ENCODE data around the gene ST3GAL3.
A peak's percentile ranks its signal among the peaks of the same experiment; 100 is the strongest.

Gene ST3GAL3

GRCh38 chr1:43931711-43932660, 224.7 kb downstream of the ST3GAL3 start:
- Histone ChIP-seq H3K4me3 (ENCODE audit: low read depth in 1 of 2, low read length in 2 of 2) (no peak overlapping the region), H3K36me3 (ENCODE audit: control insufficient read depth in 1 of 2, insufficient read depth in 2 of 2, low read length in 2 of 2) (peaks cover 3 to 7% of the 10 kb centered on the region in 2 donors), H3K9me3 (ENCODE audit: control insufficient read depth in 1 of 2, low read length in 2 of 2) (no peaks in the 10 kb centered on the region), H3K27me3 (ENCODE audit: low read depth, low read length) (peaks cover 8% of the 10 kb centered on the region), H3K27ac (ENCODE audit: low read length) (no peak overlapping the region), H3K4me1 (ENCODE audit: control insufficient read depth in 1 of 2, insufficient read depth in 2 of 2, low read length in 2 of 2) (peaks cover 4 to 39% of the 10 kb centered on the region in 2 donors)

DNA sequence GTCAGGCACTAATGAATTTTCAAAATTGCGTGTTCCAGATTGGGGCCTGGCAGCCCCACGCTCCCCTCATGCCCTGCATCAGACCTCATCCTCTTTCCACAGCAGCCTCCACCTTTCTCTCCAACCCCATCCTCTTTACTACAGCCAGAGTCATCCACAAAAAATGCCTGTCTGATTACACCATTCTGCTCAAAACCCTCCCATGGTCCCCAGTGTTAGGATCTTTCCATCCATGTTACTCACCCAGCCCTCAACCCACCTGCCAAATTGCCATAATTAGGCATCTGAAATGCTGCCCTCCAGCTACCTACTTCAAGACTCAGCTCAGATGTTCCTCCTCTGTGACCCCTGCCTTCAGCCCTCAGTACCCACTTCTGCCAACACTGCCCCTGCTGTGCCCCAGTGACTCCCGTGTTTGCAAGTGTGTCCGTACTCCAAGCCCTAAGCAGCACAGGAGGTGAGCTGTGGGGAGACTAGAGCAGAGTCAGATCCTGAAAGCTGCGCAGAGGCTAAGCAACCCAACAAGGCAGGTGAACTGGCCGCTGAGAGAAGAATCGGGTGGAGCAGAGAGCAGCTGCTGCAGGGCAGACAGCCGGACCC, 225.6 kb downstream of the ST3GAL3 start:
- Histone ChIP-seq H3K36me3 (ENCODE audit: control insufficient read depth in 1 of 2, insufficient read depth in 2 of 2, low read length in 2 of 2) (peaks cover 3 to 7% of the 10 kb centered on the region in 2 donors), H3K4me3 (ENCODE audit: low read depth in 1 of 2, low read length in 2 of 2) (peak overlapping the region; percentile 42 to 59), H3K4me1 (ENCODE audit: control insufficient read depth in 1 of 2, insufficient read depth in 2 of 2, low read length in 2 of 2) (peaks cover 4 to 39% of the 10 kb centered on the region in 2 donors), H3K9me3 (ENCODE audit: control insufficient read depth in 1 of 2, low read length in 2 of 2) (no peaks in the 10 kb centered on the region), H3K27ac (ENCODE audit: low read length) (no peak overlapping the region), H3K27me3 (ENCODE audit: low read depth, low read length) (peaks cover 8% of the 10 kb centered on the region)

DNA sequence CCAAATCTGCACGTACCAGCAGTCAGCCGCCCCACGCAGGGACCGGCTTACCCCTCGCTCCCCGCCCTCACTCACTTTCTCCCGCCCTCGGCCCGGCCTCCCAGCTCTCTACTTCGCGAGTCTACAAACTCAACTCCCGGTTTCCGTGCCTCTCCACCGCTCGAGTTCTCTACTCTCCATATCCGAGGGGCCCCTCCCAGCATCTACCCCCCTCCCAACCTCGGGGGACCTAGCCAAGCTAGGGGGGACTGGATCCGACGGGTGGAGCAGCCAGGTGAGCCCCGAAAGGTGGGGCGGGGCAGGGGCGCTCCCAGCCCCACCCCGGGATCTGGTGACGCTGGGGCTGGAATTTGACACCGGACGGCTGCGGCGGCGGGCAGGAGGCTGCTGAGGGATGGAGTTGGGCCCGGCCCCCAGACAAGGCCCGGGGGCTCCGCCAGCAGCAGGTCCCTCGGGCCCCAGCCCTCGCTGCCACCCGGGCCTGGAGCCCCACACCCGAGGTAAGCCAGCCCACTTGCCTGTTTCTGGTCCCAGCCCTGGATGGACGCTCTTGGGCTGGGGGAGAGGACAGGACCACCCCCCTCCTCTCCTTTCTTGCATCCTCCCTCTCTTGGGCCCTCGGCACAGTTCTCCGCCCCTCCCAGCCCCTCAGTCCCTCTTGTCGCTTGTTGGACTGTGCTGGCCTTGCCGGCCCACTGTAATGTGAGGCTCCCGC, 226.2 kb downstream of the ST3GAL3 start, which contains the start of gene ARTN:
Gene ARTN, plus strand, starts transcription at position 416 of the 715 bp plus-strand sequence. CDS start 1,856 bp downstream, outside the sequence.
- Histone ChIP-seq H3K27ac (ENCODE audit: low read length) (no peak within 1 kb of the TSS), H3K4me3 (ENCODE audit: low read depth in 1 of 2, low read length in 2 of 2) (peak within 1 kb of the TSS; percentile 42 to 59)

DNA sequence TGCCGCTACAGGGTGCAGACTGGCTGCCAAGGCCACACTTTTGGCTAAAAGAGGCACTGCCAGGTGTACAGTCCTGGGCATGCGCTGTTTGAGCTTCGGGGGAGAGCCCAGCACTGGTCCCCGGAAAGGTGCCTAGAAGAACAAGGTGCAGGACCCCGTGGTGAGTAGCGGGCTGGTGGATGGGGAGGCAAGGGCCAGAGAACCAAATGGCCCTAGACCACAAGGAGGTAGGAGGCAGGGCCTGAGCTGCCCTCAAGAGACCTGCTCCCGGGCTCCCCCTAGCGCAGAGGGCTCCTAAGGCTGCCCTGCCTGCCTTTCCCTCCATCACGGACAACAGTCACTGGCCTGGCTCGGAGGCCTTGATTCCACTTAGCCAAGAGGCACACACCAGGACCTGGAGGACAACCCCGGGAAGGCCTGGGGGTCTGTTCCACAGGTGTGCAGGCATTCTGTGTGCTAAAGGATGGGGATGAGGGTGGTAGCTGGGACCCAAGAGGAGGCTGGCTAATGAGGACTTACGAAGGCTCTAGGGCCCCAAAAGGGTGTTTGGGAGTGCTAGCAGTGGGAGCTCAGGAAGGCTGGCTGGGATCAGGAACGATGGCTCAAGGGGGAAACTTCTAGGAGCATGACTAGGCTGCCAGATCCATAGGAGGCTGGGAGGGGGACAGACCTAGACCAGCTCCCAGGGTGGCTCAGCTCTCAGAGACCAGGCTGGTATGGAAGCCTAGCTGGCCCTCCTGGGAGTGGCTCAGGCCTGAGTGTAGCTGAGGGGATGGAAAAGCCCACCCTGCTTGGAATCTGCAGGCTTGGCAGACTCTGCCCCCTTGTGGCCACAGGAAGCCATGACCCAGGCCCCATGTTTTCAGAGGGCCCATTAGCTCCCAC, 227.0 kb downstream of the ST3GAL3 start:
- H3K4me1 ChIP-seq (ENCODE audit: control insufficient read depth in 1 of 2, insufficient read depth in 2 of 2, low read length in 2 of 2), result peaks cover 4 to 39% of the 10 kb centered on the region in 2 donors
- H3K4me3 ChIP-seq (ENCODE audit: low read depth in 1 of 2, low read length in 2 of 2), result peak overlapping the region; percentile 23 to 59
- no peaks in the 10 kb centered on the region for H3K9me3 ChIP-seq (ENCODE audit: control insufficient read depth in 1 of 2, low read length in 2 of 2)
- H3K36me3 ChIP-seq (ENCODE audit: control insufficient read depth in 1 of 2, insufficient read depth in 2 of 2, low read length in 2 of 2), result peaks cover 3 to 7% of the 10 kb centered on the region in 2 donors
- H3K27ac ChIP-seq (ENCODE audit: low read length), result no peak overlapping the region
- H3K27me3 ChIP-seq (ENCODE audit: low read depth, low read length), result peaks cover 8% of the 10 kb centered on the region

More for the DNA sequence above, 226.2 kb downstream of the ST3GAL3 start, which contains the start of gene ARTN:
- peaks cover 4 to 39% of the 10 kb centered on the region in 2 donors for H3K4me1 ChIP-seq (ENCODE audit: control insufficient read depth in 1 of 2, insufficient read depth in 2 of 2, low read length in 2 of 2)
- peaks cover 8% of the 10 kb centered on the region for H3K27me3 ChIP-seq (ENCODE audit: low read depth, low read length)
- no peaks in the 10 kb centered on the region for H3K9me3 ChIP-seq (ENCODE audit: control insufficient read depth in 1 of 2, low read length in 2 of 2)
- H3K36me3 ChIP-seq (ENCODE audit: control insufficient read depth in 1 of 2, insufficient read depth in 2 of 2, low read length in 2 of 2), result peaks cover 3 to 7% of the 10 kb centered on the region in 2 donors

- peaks cover 4 to 39% of the 10 kb centered on the region in 2 donors for H3K4me1 ChIP-seq (ENCODE audit: control insufficient read depth in 1 of 2, insufficient read depth in 2 of 2, low read length in 2 of 2)
Measured at GRCh38 chr1:43934986-43935324, 227.6 kb downstream of the ST3GAL3 start.

GRCh38 chr1:43935711-43936427, 228.5 kb downstream of the ST3GAL3 start:
- Histone ChIP-seq H3K9me3 (ENCODE audit: control insufficient read depth in 1 of 2, low read length in 2 of 2) (no peaks in the 10 kb centered on the region), H3K4me3 (ENCODE audit: low read depth in 1 of 2, low read length in 2 of 2) (peak overlapping the region in 1 of 2 donors; percentile 58), H3K4me1 (ENCODE audit: control insufficient read depth in 1 of 2, insufficient read depth in 2 of 2, low read length in 2 of 2) (peaks cover 4 to 39% of the 10 kb centered on the region in 2 donors), H3K27me3 (ENCODE audit: low read depth, low read length) (peaks cover 8% of the 10 kb centered on the region), H3K27ac (ENCODE audit: low read length) (no peak overlapping the region), H3K36me3 (ENCODE audit: control insufficient read depth in 1 of 2, insufficient read depth in 2 of 2, low read length in 2 of 2) (no peaks in the 10 kb centered on the region)

More at GRCh38 chr1:43934986-43935324, 227.6 kb downstream of the ST3GAL3 start:
- Histone ChIP-seq H3K27me3 (ENCODE audit: low read depth, low read length) (peaks cover 8% of the 10 kb centered on the region), H3K27ac (ENCODE audit: low read length) (no peak overlapping the region), H3K9me3 (ENCODE audit: control insufficient read depth in 1 of 2, low read length in 2 of 2) (no peaks in the 10 kb centered on the region), H3K36me3 (ENCODE audit: control insufficient read depth in 1 of 2, insufficient read depth in 2 of 2, low read length in 2 of 2) (peaks cover 1 to 4% of the 10 kb centered on the region in 2 donors), H3K4me3 (ENCODE audit: low read depth in 1 of 2, low read length in 2 of 2) (no peak overlapping the region)

DNA sequence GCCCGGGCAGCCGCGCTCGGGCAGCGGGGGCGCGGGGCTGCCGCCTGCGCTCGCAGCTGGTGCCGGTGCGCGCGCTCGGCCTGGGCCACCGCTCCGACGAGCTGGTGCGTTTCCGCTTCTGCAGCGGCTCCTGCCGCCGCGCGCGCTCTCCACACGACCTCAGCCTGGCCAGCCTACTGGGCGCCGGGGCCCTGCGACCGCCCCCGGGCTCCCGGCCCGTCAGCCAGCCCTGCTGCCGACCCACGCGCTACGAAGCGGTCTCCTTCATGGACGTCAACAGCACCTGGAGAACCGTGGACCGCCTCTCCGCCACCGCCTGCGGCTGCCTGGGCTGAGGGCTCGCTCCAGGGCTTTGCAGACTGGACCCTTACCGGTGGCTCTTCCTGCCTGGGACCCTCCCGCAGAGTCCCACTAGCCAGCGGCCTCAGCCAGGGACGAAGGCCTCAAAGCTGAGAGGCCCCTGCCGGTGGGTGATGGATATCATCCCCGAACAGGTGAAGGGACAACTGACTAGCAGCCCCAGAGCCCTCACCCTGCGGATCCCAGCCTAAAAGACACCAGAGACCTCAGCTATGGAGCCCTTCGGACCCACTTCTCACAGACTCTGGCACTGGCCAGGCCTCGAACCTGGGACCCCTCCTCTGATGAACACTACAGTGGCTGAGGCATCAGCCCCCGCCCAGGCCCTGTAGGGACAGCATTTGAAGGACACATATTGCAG, 229.3 kb downstream of the ST3GAL3 start:
- Histone ChIP-seq H3K4me1 (ENCODE audit: control insufficient read depth in 1 of 2, insufficient read depth in 2 of 2, low read length in 2 of 2) (peaks cover 4 to 39% of the 10 kb centered on the region in 2 donors), H3K27ac (ENCODE audit: low read length) (no peak overlapping the region), H3K27me3 (ENCODE audit: low read depth, low read length) (peaks cover 8% of the 10 kb centered on the region), H3K9me3 (ENCODE audit: control insufficient read depth in 1 of 2, low read length in 2 of 2) (no peaks in the 10 kb centered on the region), H3K36me3 (ENCODE audit: control insufficient read depth in 1 of 2, insufficient read depth in 2 of 2, low read length in 2 of 2) (no peaks in the 10 kb centered on the region), H3K4me3 (ENCODE audit: low read depth in 1 of 2, low read length in 2 of 2) (peak overlapping the region; percentile 11 to 58)

DNA sequence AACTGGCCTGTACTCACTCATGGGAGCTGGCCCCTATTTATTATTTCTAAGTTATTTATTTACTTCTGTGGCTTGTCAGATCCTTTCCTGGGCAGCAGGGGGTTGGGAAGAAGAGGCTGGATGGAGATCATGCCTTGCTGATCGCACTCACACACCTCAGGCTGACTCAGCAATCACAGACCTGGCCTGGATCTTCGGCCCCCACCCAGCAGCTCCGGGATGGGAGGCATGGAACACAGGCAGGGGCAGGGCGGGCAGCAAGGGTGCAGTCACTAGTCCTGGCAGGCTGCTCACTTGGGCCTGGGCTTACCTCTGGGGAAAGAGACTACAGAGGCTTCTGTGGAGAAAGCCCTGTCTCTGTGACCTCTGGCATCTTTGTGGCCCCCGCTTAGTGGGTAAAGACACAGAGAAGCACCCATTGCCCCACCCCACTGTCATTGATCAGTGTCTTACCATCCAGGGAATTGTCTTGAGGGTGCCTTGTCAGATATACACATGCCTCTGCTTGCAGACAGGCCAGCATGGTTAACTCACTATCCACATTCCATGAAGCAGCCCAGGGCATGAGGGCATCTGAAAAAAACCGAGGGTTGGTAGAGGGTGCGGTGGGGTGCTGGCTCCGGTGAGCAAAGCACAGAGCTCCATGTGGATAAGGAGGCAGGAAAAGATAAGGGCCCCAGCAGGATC, 230.0 kb downstream of the ST3GAL3 start:
- H3K4me1 ChIP-seq (ENCODE audit: control insufficient read depth in 1 of 2, insufficient read depth in 2 of 2, low read length in 2 of 2), result peaks cover 4 to 39% of the 10 kb centered on the region in 2 donors
- no peaks in the 10 kb centered on the region for H3K36me3 ChIP-seq (ENCODE audit: control insufficient read depth in 1 of 2, insufficient read depth in 2 of 2, low read length in 2 of 2)
- H3K9me3 ChIP-seq (ENCODE audit: control insufficient read depth in 1 of 2, low read length in 2 of 2), result no peaks in the 10 kb centered on the region
- H3K27me3 ChIP-seq (ENCODE audit: low read depth, low read length), result peaks cover 8% of the 10 kb centered on the region
- no peak overlapping the region for H3K4me3 ChIP-seq (ENCODE audit: low read depth in 1 of 2, low read length in 2 of 2)
- H3K27ac ChIP-seq (ENCODE audit: low read length), result no peak overlapping the region

- no peak overlapping the region for H3K4me3 ChIP-seq (ENCODE audit: low read depth in 1 of 2, low read length in 2 of 2)
- no peaks in the 10 kb centered on the region for H3K9me3 ChIP-seq (ENCODE audit: control insufficient read depth in 1 of 2, low read length in 2 of 2)
- peaks cover 2% of the 10 kb centered on the region for H3K27me3 ChIP-seq (ENCODE audit: low read depth, low read length)
- H3K27ac ChIP-seq (ENCODE audit: low read length), result no peak overlapping the region
- H3K4me1 ChIP-seq (ENCODE audit: control insufficient read depth in 1 of 2, insufficient read depth in 2 of 2, low read length in 2 of 2), result peaks cover 4 to 33% of the 10 kb centered on the region in 2 donors
- H3K36me3 ChIP-seq (ENCODE audit: control insufficient read depth in 1 of 2, insufficient read depth in 2 of 2, low read length in 2 of 2), result peaks cover 0 to 4% of the 10 kb centered on the region in 2 donors
Measured at GRCh38 chr1:43938383-43938782, 231.0 kb downstream of the ST3GAL3 start.
